ENCODE results near the gene SDK2.

Gene SDK2

GRCh38 chr17:73650617-73651200, 6.5 kb upstream of the SDK2 start:
- DNase-seq = no peak

DNA sequence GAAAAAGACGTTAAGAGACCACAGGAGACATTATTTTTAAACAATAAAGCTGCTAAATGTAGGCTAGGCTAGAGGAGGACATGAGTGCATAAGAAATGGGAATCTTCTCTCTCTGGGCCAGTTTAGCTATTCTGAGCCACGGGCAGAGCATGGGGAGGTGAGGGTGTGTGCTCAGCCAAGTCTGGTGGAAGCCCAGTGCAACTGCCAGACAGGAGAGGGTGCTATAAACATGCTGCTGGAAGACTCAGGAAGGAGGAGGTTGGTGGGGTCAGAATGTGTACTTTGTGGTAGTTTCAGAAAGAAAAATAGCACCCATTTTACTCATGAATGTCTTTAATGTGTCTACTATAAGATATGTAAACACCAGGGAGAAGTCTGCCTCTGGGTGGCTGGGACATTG, 5.9 kb upstream of the SDK2 start:
- DNase-seq = no peak

DNA sequence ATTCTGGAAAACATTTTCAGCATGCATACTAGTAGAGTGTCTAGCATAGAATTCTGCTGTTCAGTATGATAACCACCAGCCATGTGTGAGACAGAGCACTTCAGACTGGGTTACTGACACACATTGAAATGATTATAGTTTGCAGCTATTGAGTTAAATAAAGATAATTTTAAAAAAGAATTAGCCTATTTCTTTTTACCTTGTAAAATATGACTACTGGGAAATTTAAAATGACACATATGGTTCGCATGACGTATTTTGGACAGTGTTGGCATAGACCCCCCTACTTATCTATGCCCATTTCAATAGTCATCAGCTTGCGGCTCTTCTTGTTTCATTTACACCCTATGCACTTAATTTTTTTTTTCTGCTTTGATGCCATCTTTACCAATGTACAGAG, 4.7 kb upstream of the SDK2 start:
- DNase-seq = no peak

DNA sequence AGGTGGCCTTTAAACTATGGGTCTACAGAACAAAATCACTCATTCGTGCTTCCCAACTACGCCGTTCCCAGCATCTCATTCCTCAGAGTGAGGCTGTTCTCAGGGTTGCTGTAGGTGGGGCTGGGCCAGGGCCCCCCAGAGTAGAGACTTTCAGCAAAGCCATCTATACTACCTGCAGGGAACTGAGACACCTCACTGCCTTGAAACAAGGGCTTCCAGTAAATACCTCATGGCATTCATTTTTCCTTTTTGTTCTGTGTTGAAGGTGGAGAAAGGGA, 4.2 kb upstream of the SDK2 start:
- DNase-seq = no peak

- DNase-seq = no peak
These were observed 3.7 kb upstream of the SDK2 start for GRCh38 chr17:73647772-73648542.

GRCh38 chr17:73647301-73647695, 3.1 kb upstream of the SDK2 start:
- no peak for DNase-seq

- DNase-seq = no peak
These were observed 2.4 kb upstream of the SDK2 start for GRCh38 chr17:73646409-73647300.

GRCh38 chr17:73645050-73645871, 1.0 kb upstream of the SDK2 start:
- DNase-seq = no peak

DNA sequence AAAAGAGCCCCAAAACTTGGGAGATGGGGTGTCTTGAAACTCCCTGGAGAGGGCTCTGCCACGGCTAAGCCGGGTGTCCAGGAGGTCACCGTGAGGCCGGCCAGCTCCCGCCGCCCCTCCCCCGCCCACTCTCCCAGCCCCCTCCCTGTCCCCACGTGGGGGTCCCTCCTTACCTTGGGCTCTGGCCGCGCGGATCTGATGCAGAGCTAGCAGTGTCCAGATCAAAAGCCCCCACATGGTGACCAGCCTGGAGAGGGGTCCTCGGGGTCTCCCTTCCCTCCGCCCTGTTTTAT, 447 bp downstream of the SDK2 start:
- DNase-seq = no peak

GRCh38 chr17:73643001-73643851, 1.0 kb downstream of the SDK2 start:
- DNase-seq = no peak

DNA sequence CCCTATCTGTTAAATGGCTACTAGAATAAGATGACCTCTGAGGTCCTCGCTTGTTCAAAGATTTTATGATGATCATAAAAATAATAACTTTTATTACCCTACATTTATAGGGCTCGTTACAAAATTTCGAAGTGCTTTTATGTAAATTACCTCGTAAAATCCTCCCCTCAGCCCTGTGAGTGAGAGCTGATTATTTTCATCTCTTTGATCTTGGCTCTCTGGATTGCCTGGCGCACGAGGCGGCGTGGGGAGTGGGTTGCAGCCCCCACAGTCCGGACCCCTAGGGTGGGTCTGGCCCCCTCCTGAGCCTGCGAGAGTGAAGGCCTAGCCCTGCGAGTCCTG, 1.6 kb downstream of the SDK2 start:
- no peak for DNase-seq

- no peak for DNase-seq
These were observed 2.2 kb downstream of the SDK2 start for GRCh38 chr17:73641826-73642600.

DNA sequence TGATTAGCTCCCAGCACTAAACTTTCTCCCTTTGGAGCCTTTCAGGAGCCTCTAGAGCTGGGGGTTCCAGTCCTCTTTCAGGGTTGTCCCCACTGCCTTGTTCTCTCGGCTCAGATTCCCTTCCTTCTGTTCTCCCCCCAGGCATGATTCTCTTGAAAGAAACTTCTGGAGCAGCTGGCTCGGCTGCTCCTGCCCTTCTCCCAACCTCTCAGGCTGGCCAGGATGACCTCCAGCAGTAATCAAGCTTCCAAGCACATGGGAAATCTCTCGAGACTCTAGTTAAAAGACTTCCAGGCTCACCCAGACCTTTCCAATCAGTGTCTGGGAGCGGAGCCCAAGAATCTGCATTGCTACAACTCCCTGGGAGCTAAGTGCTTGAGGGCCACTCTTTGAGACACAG, 3.6 kb downstream of the SDK2 start:
- DNase-seq = no peak

DNA sequence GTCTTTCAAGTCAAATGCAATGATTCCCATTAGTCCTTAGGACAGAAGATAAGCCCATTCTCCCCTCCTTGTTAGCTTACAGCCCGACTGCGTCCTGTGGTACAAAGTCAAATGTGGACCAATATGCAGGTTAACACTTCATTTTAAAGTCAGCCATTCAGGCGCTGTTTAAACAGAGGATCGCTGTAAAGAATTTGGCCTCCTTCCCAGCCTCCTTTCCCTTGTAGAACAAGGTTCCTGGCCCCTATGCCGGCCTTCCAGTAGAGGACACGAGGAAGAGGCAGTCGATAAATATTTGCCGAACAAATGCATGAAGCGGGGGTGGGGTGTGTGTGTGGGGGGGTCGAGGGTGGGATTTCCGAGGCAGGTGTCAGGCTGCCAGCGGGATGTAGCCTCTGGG, 4.3 kb downstream of the SDK2 start:
- no peak for DNase-seq

GRCh38 chr17:73639322-73639721, 4.9 kb downstream of the SDK2 start:
- no peak for DNase-seq

DNA sequence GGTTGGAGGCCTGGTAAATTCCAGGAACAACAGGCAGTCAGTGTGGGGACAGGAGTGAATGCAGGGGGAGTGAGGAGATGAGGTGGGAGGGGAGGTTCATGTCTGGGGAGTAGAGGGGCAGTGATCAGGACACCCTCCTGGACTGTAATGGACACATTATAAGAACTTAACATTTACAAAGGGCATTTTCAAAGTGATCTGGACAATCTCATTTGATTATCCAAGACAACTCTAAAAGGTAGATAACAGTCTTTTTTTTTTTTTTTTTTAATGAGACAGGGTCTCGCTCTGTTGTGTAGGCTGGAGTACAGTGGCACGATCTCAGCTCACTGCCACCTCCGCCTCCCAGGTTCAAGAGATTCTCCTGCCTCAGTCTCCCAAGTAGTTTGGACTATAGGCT, 5.7 kb downstream of the SDK2 start:
- no peak for DNase-seq

DNA sequence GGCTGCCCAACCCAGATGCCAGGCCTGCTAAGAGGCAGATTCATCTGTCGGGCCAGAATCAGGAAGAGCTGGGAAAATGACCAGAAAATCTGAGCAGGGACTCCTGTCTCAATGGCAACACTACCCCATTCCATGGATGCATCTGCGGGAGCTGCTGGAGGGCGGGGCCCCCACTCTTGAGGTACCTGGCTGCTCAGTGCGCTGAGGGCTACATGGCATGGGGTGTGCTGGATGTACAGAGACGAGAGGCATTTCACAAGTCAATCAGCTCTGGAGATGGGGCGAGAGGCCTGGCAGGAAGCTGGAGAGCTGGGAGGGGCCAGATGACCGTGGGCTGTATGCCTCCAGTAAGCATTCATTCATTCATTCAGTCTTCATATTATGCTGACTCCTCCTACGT, 6.4 kb downstream of the SDK2 start:
- DNase-seq = no peak

- DNase-seq = no peak
These were observed 9.0 kb downstream of the SDK2 start for GRCh38 chr17:73635101-73635817.

DNA sequence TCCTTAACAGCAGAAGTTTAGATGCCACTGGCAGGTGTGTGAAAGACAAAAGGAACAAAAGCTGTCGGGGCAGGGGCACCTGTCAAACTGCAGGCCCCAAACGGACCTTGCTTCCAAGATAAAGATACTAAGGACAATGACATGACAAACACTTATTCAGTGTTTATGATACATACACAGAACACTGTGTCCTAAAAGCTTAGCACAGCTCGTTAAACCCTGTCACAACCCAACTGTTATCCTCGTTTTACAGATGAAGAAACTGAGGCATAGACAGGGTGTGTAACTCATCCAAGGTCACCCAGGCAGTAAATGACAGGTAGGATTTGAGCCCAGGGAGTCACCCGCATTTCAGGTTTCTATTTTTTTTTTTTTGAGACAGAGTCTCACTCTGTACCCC, 9.6 kb downstream of the SDK2 start:
- no peak for DNase-seq

GRCh38 chr17:73633736-73634135, 10.5 kb downstream of the SDK2 start:
- DNase-seq = no peak

- no peak for DNase-seq
These were observed 11.7 kb downstream of the SDK2 start for GRCh38 chr17:73632513-73632912.

All from cortex of kidney (tissue), 1 donor.